GM20000 (cell line): Measurements from ENCODE around the gene CASKIN2.

Experiments used
- DNase-seq: peaks from one replicate; pipeline ENCODE4 v3.0.0; 2012; ENCODE audit warnings: low spot score
- TF ChIP-seq, protein P1 (sequence below): IDR thresholded peaks from 2 replicates; pipeline ENCODE4 v1.5.1; 2012; ENCODE audit warnings: mild to moderate bottlenecking, control low read depth; ENCODE audit errors: extremely low read depth, missing control alignments

The CASKIN2 gene

DNA sequence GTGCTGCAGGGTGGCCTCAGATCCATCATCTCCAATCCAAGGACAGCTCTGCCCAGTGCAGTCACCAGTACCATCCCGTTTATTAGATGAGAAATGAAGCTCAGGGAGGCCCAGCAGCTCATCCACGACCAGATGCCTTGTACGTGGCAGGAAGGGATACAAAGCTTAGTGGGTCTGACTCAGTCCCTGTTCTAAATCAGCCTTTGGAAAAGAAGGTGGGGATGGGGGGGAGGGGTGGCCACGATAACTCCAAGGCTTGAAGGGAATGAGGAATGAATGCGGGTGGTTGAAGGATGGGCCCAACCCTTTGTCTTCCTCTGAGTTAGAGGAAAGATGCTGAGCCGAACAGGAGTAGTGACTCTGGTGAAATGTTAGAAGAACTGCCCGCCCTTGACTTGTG is 35.9 kb upstream of the CASKIN2 start:
- no peak for DNase-seq

DNA sequence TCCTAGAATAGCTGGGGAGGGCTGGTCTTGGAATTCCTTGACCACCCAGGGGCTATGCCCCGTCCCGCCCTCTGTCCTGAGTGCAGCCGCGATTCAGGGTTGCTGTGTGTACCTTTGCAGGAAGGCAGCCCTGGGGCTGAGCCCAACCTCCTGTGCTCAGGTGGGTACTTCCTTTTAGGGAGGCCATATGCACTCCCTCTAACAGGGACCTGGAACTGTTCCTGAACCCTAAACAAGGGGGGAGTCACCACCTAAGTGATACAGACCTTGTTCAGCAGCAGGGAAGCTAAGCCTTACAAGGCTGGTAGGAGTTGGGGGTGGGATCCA is 34.8 kb upstream of the CASKIN2 start:
- TF ChIP-seq, protein P1, sequence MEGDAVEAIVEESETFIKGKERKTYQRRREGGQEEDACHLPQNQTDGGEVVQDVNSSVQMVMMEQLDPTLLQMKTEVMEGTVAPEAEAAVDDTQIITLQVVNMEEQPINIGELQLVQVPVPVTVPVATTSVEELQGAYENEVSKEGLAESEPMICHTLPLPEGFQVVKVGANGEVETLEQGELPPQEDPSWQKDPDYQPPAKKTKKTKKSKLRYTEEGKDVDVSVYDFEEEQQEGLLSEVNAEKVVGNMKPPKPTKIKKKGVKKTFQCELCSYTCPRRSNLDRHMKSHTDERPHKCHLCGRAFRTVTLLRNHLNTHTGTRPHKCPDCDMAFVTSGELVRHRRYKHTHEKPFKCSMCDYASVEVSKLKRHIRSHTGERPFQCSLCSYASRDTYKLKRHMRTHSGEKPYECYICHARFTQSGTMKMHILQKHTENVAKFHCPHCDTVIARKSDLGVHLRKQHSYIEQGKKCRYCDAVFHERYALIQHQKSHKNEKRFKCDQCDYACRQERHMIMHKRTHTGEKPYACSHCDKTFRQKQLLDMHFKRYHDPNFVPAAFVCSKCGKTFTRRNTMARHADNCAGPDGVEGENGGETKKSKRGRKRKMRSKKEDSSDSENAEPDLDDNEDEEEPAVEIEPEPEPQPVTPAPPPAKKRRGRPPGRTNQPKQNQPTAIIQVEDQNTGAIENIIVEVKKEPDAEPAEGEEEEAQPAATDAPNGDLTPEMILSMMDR = no peak
- no peak for DNase-seq

More for the DNA sequence above, 35.9 kb upstream of the CASKIN2 start:
- TF ChIP-seq, protein P1 = no peak

DNA sequence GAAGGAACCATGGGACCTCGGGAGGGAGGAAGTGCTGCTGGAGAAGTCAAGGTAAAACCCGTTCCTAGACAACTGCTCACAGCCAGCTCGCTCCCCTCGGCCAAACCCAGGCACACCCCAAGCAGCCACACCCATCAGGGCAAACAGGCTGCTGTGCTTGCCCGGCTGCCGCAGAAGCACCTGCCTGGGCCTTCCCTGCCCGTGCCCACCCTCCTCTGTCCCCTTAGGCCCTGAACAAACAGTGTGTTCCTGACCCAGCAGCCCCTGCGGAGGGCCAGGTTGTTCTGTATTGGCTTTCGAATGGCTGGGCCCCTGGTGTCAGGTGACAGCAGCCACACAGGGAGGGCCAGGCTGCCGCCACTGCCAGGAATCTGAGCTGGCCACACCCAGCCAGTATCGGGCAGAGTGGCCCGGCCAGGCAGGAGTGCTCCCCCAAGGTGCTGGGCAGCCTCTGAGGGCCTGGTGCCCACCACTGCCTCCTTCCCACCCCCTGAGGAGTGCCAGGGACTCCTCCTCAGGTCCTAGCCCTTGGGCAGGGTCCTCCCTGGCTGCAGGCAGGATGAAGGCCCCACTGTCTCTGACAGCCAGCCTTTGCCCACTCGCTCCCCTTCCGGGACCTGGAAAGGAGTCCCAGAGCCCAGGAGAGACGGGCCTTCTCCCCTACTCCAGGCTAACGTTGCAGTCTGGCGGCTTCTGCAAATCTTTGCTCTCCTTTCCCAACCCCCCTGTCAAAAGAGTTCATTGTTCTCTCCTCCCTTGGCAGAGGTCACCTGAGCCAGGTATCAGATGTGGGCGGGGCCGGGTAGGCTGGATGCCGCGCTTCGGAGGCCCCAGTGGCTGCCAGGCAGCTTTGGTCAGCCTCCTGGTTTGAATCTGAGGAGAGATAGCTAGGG is 34.2 kb upstream of the CASKIN2 start:
- DNase-seq = no peak
- TF ChIP-seq, protein P1 = no peak

DNA sequence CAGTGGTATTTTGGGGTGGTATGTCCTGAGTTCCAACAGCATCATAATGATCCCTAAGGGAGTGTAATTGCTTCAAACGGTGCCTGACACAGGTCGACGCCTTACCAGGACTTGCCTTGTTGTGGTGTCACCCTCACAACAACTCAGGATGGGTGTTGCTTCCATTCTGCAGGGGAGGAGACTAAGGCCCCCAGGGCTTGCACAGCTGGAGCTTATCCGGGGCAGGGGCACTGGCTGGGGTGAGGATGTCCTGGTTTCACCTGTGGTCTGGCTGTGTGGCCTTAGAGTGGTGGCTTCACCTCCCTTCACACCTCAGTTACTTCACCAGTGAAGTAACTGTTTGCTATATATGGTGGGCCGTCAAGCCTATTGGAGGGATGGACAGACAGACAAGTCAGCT is 33.5 kb upstream of the CASKIN2 start:
- TF ChIP-seq, protein P1 = no peak

DNA sequence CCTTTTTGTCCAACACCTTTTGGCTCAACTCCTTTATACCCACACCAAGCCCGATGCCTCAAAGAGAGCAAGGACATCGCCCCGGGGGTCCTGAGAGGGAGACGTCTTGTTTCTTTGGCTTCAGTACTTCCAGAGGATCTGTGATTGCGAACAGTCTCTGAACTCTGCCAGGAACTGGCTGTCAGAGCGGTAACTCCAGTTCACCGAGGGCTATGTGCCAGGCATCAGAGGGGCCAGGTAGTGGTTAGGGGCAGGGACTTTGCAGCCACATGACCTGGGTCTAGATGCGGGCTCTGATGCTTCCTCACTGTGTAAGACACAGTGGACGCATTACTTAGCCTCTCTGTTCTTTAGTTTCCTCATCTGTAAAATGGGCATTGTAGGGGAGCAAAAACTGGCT is 31.8 kb upstream of the CASKIN2 start:
- TF ChIP-seq, protein P1 = no peak
- DNase-seq = no peak

More for the DNA sequence above, 33.5 kb upstream of the CASKIN2 start:
- DNase-seq = no peak

DNA sequence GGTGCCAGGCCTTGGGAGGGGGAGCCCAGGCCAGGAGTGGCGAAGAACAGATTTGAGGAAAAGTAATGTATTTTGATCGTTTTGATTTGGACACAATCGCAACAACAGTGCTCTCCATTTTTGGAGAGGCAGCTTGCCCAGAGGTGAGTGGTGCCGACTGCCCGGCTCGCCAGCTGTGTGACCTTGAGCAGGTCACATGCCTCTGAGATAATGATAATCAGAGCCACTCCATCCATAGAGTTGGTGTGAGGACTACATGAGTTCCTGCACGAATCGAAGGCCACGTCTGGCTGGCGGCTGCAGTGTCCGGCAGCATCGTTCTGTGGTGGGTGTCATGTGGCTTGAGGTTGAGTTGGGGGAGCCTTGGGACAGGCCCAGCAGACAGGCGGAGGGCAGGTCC is 30.8 kb upstream of the CASKIN2 start:
- DNase-seq = no peak

DNA sequence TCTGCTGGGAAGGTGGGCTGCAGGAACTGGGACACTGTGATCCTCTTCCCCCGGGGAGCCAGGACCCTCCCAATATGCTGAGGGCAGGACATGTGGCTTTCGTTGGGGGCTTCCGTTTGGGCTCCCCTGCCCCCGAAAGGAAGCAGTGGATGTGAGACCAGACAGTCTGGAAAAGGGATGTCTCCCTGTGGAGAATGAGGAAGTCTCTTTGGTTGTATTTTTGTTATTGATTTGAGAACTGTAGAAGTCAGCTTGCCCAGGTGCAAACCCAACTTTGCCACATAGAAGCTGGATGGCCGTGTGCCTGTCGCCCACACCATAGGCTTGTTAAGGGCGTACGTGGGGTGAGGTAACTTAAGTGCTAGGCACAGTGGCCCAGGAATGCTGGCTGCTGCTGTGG is 28.9 kb upstream of the CASKIN2 start:
- TF ChIP-seq, protein P1 = no peak
- no peak for DNase-seq

More for the DNA sequence above, 30.8 kb upstream of the CASKIN2 start:
- TF ChIP-seq, protein P1 = no peak
